Cortex of kidney (tissue), 1 donor: ENCODE results near the gene TBRG4.
"Not testable (repeated sequence)": the region's sequence is repeated elsewhere in the genome, so short reads cannot be mapped to it uniquely, and the experiment has no call there.

Experiments used
- DNase-seq: peaks from one replicate; lab custom pipeline; 2025; lab: John Stamatoyannopoulos, UW

The TBRG4 gene

DNA sequence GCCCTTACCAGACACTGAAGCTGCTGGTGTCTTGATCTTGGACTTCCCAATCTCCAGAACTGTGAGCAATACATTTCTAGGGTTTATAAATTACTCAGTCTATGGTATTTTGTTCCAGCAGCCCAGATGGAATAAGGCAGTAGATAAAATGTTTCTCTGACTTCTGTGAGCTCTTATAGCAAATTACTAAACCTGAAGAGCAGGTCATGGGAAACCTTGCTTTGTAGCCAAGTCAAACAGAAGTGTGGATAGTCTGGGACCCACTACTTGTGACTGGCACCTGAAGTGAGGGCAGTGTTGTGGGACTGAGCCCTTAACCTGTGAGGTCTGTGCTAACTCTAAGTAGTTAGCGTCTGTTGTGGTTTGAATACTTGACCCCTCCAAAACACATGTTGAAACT, 4.6 kb upstream of the TBRG4 start:
- no peak for DNase-seq

GRCh38 chr7:45114926-45115325, 3.4 kb upstream of the TBRG4 start:
- DNase-seq, result no peak

DNA sequence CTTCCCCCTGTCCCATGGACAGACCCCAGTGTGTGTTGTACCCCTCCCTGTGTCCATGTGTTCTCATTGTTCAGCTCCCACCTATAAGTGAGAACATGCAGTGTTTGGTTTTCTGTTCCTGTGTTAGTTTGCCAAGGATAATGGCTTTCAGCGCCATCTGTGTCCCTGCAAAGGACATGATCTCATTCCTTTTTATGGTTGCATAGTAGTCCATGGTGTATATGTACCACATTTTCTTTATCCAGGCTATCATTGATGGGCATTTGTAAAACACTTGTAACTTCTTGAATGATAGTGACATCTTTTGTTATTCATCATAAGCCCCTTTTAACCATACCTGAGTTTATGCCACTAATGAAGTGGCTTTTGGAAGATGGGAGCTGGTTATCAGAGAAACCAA, 2.8 kb upstream of the TBRG4 start:
- DNase-seq, result not testable (repeated sequence)

DNA sequence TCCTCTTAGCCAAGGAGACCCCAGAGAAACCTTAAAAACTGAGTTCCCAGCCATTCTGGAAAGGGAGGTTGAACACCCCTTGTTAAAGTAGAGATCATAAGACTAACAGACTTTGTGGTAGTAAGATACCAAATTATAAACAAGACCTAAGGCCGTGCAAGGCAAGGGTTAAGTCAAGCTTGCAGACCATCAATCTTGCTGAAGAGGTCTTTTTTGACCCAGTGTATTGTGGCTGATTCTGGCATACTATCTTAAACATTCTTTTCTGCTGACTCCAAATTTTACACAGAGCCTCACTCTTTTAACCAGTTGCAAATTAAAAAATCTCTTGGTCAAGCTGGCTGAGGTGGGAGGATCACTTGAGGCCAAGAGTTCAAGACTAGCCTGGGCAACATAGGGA, 1.2 kb upstream of the TBRG4 start:
- no peak for DNase-seq

DNA sequence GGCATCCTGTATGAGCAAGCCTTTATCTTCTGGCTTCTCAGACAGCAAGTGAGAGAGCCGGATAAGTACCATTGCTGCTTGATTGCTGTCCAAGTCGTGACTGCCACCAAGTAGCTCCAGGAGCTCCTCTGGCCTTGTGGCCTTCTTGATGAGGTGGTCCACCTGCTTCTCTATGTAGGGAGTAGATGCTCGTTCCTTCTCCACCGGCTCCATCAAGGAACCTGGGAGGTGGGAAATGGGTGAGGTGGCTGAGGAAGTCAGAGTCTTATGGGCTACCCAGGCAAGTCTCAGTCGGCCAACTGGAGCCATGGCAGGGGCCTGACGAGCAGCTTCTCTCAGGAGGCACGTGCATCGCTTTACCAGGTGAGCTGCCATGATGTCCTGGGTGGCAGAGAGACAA, 2.6 kb downstream of the TBRG4 start:
- DNase-seq, result no peak

GRCh38 chr7:45107356-45107755, 4.1 kb downstream of the TBRG4 start:
- no peak for DNase-seq

- no peak for DNase-seq
Observed at GRCh38 chr7:45106820-45107219, 4.7 kb downstream of the TBRG4 start.

DNA sequence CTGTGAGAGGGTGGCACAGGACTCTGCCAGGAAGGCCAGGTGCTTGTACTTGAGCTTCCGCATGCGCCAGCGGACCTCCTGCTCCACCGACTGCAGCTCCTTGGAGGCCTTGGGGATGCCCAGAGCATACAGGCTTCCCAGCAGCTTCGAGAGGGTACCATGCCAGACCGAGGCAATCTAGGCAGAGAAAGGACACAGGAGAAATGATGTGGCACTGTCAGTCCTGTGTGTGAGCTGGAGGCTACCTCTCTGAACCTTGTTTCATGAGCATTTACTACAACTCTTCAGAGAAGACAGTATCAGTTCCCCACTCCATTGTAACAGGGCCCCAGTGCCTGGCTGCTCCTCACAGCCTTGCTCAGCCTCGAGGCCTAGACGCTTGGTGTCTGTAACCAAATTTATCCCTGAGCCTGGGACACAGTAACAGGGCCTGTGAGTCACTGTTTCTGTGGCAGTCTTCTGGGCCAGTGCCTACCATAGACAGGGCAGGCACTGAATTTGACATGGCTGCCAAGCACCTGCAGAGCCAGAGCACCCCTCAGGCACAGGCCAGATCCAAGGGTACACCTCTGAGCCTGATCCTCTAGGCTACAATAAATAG, 5.8 kb downstream of the TBRG4 start:
- no peak for DNase-seq

DNA sequence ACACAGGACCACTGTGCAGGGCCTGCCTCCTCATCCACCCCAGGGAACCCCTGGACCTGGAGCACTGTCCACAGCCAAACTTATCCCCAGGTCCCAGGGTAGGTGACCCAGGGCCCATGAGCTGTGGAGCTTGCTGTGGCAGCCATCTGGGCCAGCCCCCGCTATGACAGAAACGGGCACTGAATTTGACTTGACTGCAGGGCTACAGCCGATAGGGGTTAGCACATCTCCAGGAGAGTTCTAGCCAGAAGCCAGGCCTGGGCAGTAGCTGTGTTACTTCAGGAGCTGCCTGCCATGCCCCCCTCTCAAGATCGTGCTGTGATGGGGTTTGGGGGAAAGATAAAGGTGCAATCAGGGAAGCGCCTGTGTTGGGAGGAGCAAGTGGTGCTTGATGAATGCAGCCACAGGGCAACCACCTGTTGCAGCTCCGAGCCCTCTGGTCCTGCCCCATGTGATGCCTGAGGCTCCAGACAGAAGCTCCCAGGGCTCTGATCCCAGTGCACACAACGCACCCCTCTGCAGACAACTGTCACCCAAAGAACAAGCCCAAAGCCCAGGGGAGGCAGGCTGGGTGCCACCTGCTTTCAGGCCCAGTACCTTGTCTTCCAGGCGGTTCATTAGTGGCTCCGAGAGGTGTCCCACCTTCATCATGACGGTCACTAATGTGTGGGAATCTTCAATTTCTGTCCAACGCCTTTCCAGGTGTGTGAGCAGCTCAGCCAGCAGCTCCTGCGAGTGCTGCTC, 6.5 kb downstream of the TBRG4 start:
- DNase-seq, result no peak

DNA sequence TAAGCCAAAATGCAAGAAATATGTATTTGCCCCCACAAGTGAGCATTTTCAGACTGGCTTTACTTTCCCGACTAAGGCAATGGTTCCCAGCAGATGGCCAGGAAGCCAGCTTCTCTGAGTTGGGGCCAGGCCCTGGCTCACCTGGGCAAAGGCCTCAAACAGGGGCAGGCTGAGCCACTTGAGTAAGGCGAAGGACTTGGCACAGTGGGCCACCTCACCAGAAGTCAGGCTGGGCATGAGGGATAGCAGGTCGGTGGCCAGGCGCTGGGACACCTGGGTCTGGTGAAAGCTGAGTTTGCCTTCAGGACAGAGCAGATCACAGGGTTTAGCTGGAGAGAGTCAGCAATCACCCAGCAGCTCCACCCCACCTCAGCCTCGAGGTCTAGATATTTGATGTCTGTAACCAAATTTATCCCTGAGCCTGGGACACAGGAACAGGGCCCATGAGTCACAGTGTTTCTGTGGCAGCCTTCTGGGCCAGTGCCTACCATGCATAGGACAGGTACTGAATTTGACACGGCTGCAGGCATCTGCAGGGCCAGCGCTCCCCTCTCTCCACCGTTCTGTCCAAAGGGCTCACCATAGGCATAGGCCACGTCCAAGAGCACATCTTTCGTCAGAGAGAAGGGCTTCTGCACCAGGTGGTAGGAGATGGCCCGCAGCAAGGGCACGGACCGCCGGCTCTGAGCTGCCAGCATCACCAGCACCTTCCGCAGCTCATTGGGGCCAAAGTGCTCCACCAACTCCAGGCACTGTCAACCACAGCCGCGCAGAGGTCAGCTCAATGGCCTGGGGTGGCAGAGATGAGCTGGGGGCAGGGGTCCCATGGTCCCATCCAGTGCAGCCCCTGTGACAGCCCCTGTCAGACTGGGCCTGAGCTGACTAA, 7.3 kb downstream of the TBRG4 start:
- no peak for DNase-seq

DNA sequence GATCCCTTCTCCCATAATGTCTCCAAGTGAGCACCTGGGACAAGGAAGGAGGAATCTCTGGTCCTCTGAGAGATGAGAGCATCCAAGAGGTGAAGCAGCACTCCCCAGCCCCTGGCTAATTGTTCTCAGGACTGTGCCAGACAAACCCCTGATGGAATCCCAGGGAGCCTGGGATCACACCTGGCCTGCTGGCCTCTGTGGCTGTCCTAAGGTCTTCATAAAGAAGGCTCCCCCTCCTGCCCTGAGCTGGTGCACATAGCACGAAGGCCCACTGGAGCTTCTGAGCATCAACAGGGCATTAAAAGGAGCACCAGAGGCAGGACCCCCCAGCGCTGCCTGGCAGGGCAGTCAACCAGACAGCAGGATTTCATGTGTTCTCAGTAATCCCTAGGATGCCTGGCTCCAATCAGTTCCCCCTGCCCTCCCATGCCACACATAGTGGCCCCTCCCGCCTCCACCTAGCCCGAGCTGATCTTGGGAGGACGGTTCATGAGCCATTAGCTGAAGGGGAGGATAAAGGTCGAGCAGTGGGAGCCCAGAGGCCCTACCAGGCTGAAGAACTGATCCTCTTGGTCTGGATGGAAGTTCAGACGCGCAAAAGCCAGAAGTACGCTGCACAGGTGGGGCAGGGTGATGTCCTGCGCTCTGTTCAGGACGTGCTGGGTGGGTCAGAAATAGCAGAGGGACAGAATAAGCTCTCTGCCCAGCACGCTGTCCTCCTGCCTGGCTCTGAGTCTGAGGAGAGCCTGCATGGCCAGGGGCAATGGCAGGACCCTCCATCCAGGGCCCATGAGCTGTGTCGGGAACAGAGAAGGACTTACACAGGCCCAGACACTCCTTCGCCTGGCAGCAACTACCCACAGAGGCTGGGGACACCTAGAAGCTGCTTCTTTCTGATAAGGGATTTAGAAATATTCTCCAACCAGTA, 8.4 kb downstream of the TBRG4 start:
- no peak for DNase-seq

DNA sequence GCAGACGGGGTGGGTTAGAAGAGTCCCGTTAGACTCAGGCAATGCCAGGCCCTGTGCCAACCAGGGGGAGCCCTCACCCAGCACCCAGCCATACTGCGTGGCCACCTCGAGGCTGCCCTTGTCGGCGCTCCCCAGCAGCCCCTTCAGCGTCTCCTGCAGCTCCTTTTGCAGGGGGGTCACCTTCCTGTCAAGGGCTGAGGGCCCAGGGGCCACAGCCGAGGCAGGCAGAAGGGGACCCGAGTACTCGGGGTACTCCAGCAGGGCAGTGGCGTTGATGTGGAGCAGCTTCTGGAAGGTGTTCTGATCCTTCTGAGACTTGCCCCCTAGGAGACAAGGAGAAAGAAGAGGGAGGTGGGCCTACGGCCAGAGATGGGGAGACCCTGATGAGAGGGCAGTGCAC, 9.7 kb downstream of the TBRG4 start:
- DNase-seq, result no peak

DNA sequence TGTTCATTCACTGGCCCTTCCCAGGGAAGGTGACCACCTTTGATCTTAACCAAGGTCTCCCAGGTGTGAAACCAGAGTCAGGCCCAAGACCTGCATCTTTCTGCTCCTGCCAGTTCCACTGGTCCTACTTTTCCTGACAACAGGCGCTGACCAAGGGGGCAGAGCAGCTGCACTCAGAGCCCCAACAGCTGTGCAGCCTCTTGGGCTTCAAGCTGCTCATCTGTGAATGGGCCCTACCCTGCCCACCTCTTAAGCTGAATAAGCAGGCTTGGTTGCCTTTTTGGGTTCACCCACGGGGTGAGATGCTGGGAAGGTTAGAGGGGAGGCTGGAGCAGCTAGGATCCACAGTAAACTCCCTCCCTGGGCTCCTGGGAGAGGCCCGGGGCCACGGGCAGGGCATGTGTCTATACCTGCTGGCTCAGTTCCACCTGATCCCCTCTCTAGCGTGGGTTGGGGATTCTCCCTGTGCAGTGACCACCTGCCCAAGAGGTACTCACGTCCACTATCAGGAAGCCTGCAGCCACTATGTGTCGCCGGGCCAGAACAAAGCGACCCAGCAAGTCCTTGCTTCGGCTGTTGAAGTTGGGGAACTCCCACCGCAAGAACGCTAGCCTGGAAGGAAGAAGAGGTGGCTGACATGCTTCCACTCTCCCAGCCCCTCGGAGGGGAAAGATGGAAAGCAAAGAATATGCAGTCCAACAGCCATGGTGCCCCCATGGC, 10.6 kb downstream of the TBRG4 start:
- no peak for DNase-seq

GRCh38 chr7:45099891-45100760, 11.4 kb downstream of the TBRG4 start:
- no peak for DNase-seq

- no peak for DNase-seq
Observed at GRCh38 chr7:45098983-45099839, 12.3 kb downstream of the TBRG4 start.

GRCh38 chr7:45092931-45093235, 18.6 kb downstream of the TBRG4 start:
- DNase-seq, result no peak

GRCh38 chr7:45092100-45092930, 19.2 kb downstream of the TBRG4 start:
- DNase-seq, result no peak

GRCh38 chr7:45089341-45089891, 22.1 kb downstream of the TBRG4 start:
- no peak for DNase-seq
